ENCODE measurements around the gene WDR46.
A peak's percentile ranks its signal among the peaks of the same experiment; 100 is the strongest.

DNA sequence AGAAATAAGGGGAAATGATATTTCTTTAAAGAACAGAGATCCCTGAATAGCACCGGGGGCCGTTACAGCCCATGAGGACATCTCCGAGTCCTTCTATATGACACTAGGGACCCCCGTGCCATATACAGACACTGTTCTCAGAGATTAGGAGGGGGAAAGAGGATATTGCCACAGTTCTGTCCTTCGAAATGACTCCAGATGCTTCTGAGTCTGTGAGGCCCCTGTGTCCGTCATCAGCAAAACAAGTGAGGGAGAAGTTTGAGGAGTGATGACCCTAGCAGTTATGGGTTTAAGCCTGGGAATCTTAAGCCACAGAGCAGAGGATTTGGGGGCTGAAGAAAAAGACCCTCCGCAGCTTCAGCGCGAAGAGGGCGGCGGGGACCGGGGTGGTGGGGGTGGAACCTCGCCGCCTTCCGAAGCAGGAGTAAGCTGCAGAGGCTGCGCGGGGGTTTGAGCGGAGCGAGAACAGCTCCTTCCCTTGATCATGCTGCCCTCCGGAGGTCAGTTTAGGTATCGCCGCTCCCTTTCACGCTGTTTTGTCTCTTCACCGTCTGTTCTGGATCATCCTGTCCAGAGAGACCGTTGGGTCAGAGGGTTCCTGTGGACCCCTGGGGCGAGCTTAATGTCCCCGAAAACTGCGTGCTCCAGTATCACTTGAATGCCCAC is 40.9 kb downstream of the WDR46 start:
- TF ChIP-seq, protein P1, sequence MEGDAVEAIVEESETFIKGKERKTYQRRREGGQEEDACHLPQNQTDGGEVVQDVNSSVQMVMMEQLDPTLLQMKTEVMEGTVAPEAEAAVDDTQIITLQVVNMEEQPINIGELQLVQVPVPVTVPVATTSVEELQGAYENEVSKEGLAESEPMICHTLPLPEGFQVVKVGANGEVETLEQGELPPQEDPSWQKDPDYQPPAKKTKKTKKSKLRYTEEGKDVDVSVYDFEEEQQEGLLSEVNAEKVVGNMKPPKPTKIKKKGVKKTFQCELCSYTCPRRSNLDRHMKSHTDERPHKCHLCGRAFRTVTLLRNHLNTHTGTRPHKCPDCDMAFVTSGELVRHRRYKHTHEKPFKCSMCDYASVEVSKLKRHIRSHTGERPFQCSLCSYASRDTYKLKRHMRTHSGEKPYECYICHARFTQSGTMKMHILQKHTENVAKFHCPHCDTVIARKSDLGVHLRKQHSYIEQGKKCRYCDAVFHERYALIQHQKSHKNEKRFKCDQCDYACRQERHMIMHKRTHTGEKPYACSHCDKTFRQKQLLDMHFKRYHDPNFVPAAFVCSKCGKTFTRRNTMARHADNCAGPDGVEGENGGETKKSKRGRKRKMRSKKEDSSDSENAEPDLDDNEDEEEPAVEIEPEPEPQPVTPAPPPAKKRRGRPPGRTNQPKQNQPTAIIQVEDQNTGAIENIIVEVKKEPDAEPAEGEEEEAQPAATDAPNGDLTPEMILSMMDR (IDR thresholded peaks at IDR 0.05), result peak in 5 of 7 experiments; percentile 96 to 97 (median 97)
- TF ChIP-seq EP300 (IDR thresholded peaks at IDR 0.05), result no peak

Measured in stomach (tissue), 4 donors.